Glomerular visceral epithelial cell (primary cell): ENCODE data around the gene PRR23C.

Source experiments
- DNase-seq: peaks from one replicate; pipeline ENCODE4 v3.0.0-alpha.2; 2016; ENCODE audit errors: extremely low spot score

Gene PRR23C

GRCh38 chr3:138995706-138996105 lies 49.0 kb downstream of the PRR23C start:
- DNase-seq: no peak
